Fibroblast of the aortic adventitia (primary cell): ENCODE measurements around the gene SMIM13. TPM values are rescaled to one million over a fixed set of nuclear protein-coding genes. Genes with fewer than 3 reads are reported as not detected.

Experiments used
- DNase-seq: peaks from one replicate; pipeline ENCODE4 v3.0.0-alpha.2; 2010; ENCODE audit warnings: low read depth
- H3K4me3 ChIP-seq: 2 replicates; pipeline ENCODE4 v1.5.1; 2011; ENCODE audit warnings: low read depth, mild to moderate bottlenecking, control low read depth, low read length, moderate library complexity
- CTCF ChIP-seq: IDR thresholded peaks from 2 replicates; pipeline ENCODE4 v1.5.1; 2011; ENCODE audit warnings: mild to moderate bottlenecking, low read length, control low read depth, inconsistent platforms; ENCODE audit not compliant: insufficient read depth
- total RNA-seq: library from RNA; depleted of rRNA; stranded (reverse); fragments of >200 nt; gene quantifications from 2 replicates; pipeline ENCODE4 v1.2.3, GENCODE V29; 2012; ENCODE audit warnings: low replicate concordance

The SMIM13 gene
- total RNA-seq, 1 donor, result 8.1 TPM

GRCh38 chr6:11055127-11055627 is 38.5 kb upstream of the SMIM13 start:
- no peak for DNase-seq
- no peak for TF ChIP-seq CTCF
- no peak overlapping the region for H3K4me3 ChIP-seq

- no peak overlapping the region for H3K4me3 ChIP-seq
- no peak for TF ChIP-seq CTCF
- DNase-seq, result no peak
Observed at GRCh38 chr6:11056871-11057270, 36.8 kb upstream of the SMIM13 start.

GRCh38 chr6:11058406-11058805 is 35.2 kb upstream of the SMIM13 start:
- no peak for DNase-seq
- no peak overlapping the region for H3K4me3 ChIP-seq
- no peak for TF ChIP-seq CTCF

- H3K4me3 ChIP-seq, result no peak overlapping the region
- DNase-seq, result no peak
- TF ChIP-seq CTCF, result no peak
Observed at GRCh38 chr6:11062083-11062482, 31.6 kb upstream of the SMIM13 start.

GRCh38 chr6:11062715-11063114 is 30.9 kb upstream of the SMIM13 start:
- no peak for TF ChIP-seq CTCF
- H3K4me3 ChIP-seq, result no peak overlapping the region
- no peak for DNase-seq

- TF ChIP-seq CTCF, result no peak
- DNase-seq, result no peak
- no peak overlapping the region for H3K4me3 ChIP-seq
Observed at GRCh38 chr6:11064836-11065235, 28.8 kb upstream of the SMIM13 start.
